Nephron progenitor cell (in vitro differentiated cells): Measurements from ENCODE around the gene IGHMBP2.

Experiments used
- DNase-seq: peaks from one replicate; pipeline ENCODE4 v3.0.0; 2021
- H3K27ac Mint-ChIP-seq: 2 replicates; pipeline ENCODE4 v1.8.0; 2021; ENCODE audit warnings: mild to moderate bottlenecking, moderate library complexity, mixed read lengths
- H3K27me3 Mint-ChIP-seq: 2 replicates; pipeline ENCODE4 v1.8.0; 2021; ENCODE audit warnings: mild to moderate bottlenecking, low read depth, mixed read lengths; ENCODE audit not compliant: poor library complexity
- H3K36me3 Mint-ChIP-seq: 2 replicates; pipeline ENCODE4 v1.8.0; 2021; ENCODE audit warnings: low read depth, mixed read lengths
- H3K4me1 Mint-ChIP-seq: 2 replicates; pipeline ENCODE4 v1.8.0; 2021; ENCODE audit warnings: mixed read lengths
- H3K4me3 Mint-ChIP-seq: 2 replicates; pipeline ENCODE4 v1.8.0; 2021; ENCODE audit warnings: mild to moderate bottlenecking, moderate library complexity, mixed read lengths
- H3K9me3 Mint-ChIP-seq: 2 replicates; pipeline ENCODE4 v1.8.0; 2021; ENCODE audit warnings: mild to moderate bottlenecking, moderate library complexity, mixed read lengths
- TF ChIP-seq, protein P1 (sequence below): fragments of 200-600 bp; sonication (generic); IDR thresholded peaks from 2 replicates; pipeline ENCODE4 v1.5.0; 2021; ENCODE audit warnings: antibody characterized with exemption

IGHMBP2 gene

GRCh38 chr11:68946416-68947090 is 42.9 kb downstream of the IGHMBP2 start:
- H3K27ac Mint-ChIP-seq, result peak overlapping the region; percentile 32
- TF ChIP-seq, protein P1, sequence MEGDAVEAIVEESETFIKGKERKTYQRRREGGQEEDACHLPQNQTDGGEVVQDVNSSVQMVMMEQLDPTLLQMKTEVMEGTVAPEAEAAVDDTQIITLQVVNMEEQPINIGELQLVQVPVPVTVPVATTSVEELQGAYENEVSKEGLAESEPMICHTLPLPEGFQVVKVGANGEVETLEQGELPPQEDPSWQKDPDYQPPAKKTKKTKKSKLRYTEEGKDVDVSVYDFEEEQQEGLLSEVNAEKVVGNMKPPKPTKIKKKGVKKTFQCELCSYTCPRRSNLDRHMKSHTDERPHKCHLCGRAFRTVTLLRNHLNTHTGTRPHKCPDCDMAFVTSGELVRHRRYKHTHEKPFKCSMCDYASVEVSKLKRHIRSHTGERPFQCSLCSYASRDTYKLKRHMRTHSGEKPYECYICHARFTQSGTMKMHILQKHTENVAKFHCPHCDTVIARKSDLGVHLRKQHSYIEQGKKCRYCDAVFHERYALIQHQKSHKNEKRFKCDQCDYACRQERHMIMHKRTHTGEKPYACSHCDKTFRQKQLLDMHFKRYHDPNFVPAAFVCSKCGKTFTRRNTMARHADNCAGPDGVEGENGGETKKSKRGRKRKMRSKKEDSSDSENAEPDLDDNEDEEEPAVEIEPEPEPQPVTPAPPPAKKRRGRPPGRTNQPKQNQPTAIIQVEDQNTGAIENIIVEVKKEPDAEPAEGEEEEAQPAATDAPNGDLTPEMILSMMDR, result no peak
- DNase-seq, result no peak
- no peaks in the 10 kb centered on the region for H3K36me3 Mint-ChIP-seq
- no peak overlapping the region for H3K4me3 Mint-ChIP-seq
- H3K4me1 Mint-ChIP-seq, result peaks cover 18% of the 10 kb centered on the region
- no peaks in the 10 kb centered on the region for H3K9me3 Mint-ChIP-seq
- H3K27me3 Mint-ChIP-seq, result peaks cover 14% of the 10 kb centered on the region

- TF ChIP-seq, protein P1, result no peak
- DNase-seq, result no peak
- peaks cover 19% of the 10 kb centered on the region for H3K27me3 Mint-ChIP-seq
- H3K27ac Mint-ChIP-seq, result no peak overlapping the region
- H3K9me3 Mint-ChIP-seq, result no peaks in the 10 kb centered on the region
- H3K4me1 Mint-ChIP-seq, result peaks cover 18% of the 10 kb centered on the region
- H3K36me3 Mint-ChIP-seq, result no peaks in the 10 kb centered on the region
- no peak overlapping the region for H3K4me3 Mint-ChIP-seq
Observed at GRCh38 chr11:68947151-68947550, 43.5 kb downstream of the IGHMBP2 start.

DNA sequence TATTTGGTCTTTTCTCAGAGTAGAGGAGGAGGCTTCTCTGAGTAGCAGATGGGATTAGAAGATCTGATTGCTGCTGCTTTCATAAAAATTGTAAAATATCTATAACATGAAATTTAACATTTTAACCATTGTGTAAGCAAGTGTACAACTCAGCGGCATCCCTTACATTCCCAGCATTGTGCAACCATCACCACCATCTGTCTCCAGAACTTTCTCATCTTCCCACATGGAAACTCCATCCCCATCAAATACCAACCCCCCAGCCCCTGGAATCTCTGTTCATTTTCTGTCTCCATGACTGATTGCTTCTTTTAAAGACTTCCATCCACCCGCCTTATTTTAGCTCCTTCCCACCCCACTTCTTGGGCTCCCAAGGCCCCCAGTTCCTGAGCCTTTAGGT is 44.8 kb downstream of the IGHMBP2 start:
- peaks cover 19% of the 10 kb centered on the region for H3K27me3 Mint-ChIP-seq
- no peak overlapping the region for H3K4me3 Mint-ChIP-seq
- no peak overlapping the region for H3K27ac Mint-ChIP-seq
- H3K36me3 Mint-ChIP-seq, result no peaks in the 10 kb centered on the region
- DNase-seq, result no peak
- H3K4me1 Mint-ChIP-seq, result peaks cover 19% of the 10 kb centered on the region
- TF ChIP-seq, protein P1, result no peak
- H3K9me3 Mint-ChIP-seq, result no peaks in the 10 kb centered on the region

GRCh38 chr11:68948935-68949334 is 45.2 kb downstream of the IGHMBP2 start:
- Mint-ChIP-seq H3K27ac (no peak overlapping the region), H3K4me1 (peaks cover 24% of the 10 kb centered on the region), H3K4me3 (no peak overlapping the region), H3K27me3 (peaks cover 19% of the 10 kb centered on the region), H3K9me3 (no peaks in the 10 kb centered on the region), H3K36me3 (no peaks in the 10 kb centered on the region)
- TF ChIP-seq, protein P1, result no peak
- no peak for DNase-seq

DNA sequence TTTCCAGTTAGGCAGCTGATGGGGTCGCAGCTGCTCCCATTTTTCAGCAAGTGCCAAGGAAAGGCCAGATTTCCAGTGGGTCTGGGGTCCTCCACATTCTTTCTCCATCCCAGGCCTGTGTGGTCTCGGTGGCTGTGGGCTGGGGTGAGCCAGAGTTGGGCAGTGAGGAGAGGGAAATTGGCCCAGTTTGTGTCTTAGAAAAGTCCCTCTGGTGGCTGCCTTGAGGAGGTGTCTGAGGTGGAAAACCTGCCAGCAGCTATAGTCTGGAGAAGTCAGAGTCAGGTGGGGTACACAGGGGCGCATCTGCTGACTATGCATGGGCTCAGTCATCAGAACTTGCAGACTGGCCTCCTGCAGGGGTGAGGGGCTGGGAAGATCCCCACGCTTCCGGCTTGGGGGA is 46.6 kb downstream of the IGHMBP2 start:
- no peak for DNase-seq
- Mint-ChIP-seq H3K9me3 (no peaks in the 10 kb centered on the region), H3K4me3 (no peak overlapping the region)

More for the DNA sequence above, 46.6 kb downstream of the IGHMBP2 start:
- Mint-ChIP-seq H3K4me1 (peaks cover 34% of the 10 kb centered on the region), H3K27me3 (peaks cover 19% of the 10 kb centered on the region), H3K36me3 (no peaks in the 10 kb centered on the region), H3K27ac (peak overlapping the region; percentile 68)
- TF ChIP-seq, protein P1, result peak; percentile 14
